H9 (cell line): ENCODE measurements around the gene SDK1. TPM values are rescaled to one million over a fixed set of nuclear protein-coding genes. Genes with fewer than 3 reads are reported as not detected.
"Not testable (repeated sequence)": the region's sequence is repeated elsewhere in the genome, so short reads cannot be mapped to it uniquely, and the experiment has no call there.

Experiments
- DNase-seq: peaks from one replicate; pipeline ENCODE4 v3.0.0-alpha.2; 2017
- H2AFZ ChIP-seq: one replicate; pipeline ENCODE4 v1.6.1; 2013; ENCODE audit warnings: mild to moderate bottlenecking, low read length, control low read depth, moderate library complexity
- H2AK5ac ChIP-seq: 2 replicates; pipeline ENCODE4 v1.6.1; 2013; ENCODE audit warnings: low read length, control low read depth, mixed read lengths; ENCODE audit not compliant: insufficient read length
- H2BK120ac ChIP-seq: one replicate; pipeline ENCODE4 v1.6.1; 2013; ENCODE audit warnings: low read depth, mild to moderate bottlenecking, low read length, control low read depth, inconsistent platforms; ENCODE audit not compliant: poor library complexity, severe bottlenecking
- H2BK12ac ChIP-seq: 2 replicates; pipeline ENCODE4 v1.6.1; 2013; ENCODE audit warnings: low read length, control low read depth, mixed read lengths, low read depth; ENCODE audit not compliant: insufficient read length
- H2BK15ac ChIP-seq: 2 replicates; pipeline ENCODE4 v1.6.1; 2013; ENCODE audit warnings: low read depth, low read length, control low read depth
- H2BK20ac ChIP-seq: one replicate; pipeline ENCODE4 v1.6.1; 2013; ENCODE audit warnings: low read depth, mild to moderate bottlenecking, low read length, control low read depth, inconsistent platforms; ENCODE audit not compliant: poor library complexity, severe bottlenecking
- H2BK5ac ChIP-seq: 2 replicates; pipeline ENCODE4 v1.6.1; 2013; ENCODE audit warnings: low read length, control low read depth, mixed read lengths; ENCODE audit not compliant: insufficient read length
- H3K14ac ChIP-seq: 2 replicates; pipeline ENCODE4 v1.6.1; 2013; ENCODE audit warnings: low read length, control low read depth; ENCODE audit not compliant: insufficient read depth
- H3K18ac ChIP-seq: 2 replicates; pipeline ENCODE4 v1.6.1; 2013; ENCODE audit warnings: low read depth, mild to moderate bottlenecking, mixed read lengths, low read length, control low read depth; ENCODE audit not compliant: insufficient read length
- H3K23ac ChIP-seq: 2 replicates; pipeline ENCODE4 v1.6.1; 2013; ENCODE audit warnings: low read length, control low read depth, mixed read lengths, low read depth; ENCODE audit not compliant: insufficient read length
- H3K23me2 ChIP-seq: 2 replicates; pipeline ENCODE4 v1.6.1; 2013; ENCODE audit warnings: low read depth, mild to moderate bottlenecking, mixed read lengths, low read length, control low read depth; ENCODE audit not compliant: insufficient read length, poor library complexity, severe bottlenecking
- H3K27ac ChIP-seq: 2 replicates; pipeline ENCODE4 v1.5.1; 2013; ENCODE audit warnings: low read length, control low read depth, mixed read lengths, low read depth; ENCODE audit not compliant: insufficient read length
- H3K27me3 ChIP-seq: 2 replicates; pipeline ENCODE4 v1.6.1; 2013; ENCODE audit warnings: low read length, control low read depth, inconsistent platforms; ENCODE audit not compliant: insufficient read depth
- H3K4ac ChIP-seq: 2 replicates; pipeline ENCODE4 v1.6.1; 2013; ENCODE audit warnings: low read depth, mild to moderate bottlenecking, control low read depth, inconsistent platforms, low read length, moderate library complexity
- H3K4me1 ChIP-seq: 2 replicates; pipeline ENCODE4 v1.6.1; 2013; ENCODE audit warnings: low read length, control low read depth, inconsistent platforms; ENCODE audit not compliant: insufficient read depth
- H3K4me2 ChIP-seq: 2 replicates; pipeline ENCODE4 v1.6.1; 2013; ENCODE audit warnings: low read length, control low read depth, mixed read lengths; ENCODE audit not compliant: insufficient read length, insufficient read depth
- H3K56ac ChIP-seq: 2 replicates; pipeline ENCODE4 v1.6.1; 2013; ENCODE audit warnings: low read depth, mild to moderate bottlenecking, mixed read lengths, low read length, control low read depth; ENCODE audit not compliant: insufficient read length
- H3K79me1 ChIP-seq: 2 replicates; pipeline ENCODE4 v1.6.1; 2013; ENCODE audit warnings: low read depth, mild to moderate bottlenecking, moderate library complexity, low read length, control low read depth, inconsistent platforms; ENCODE audit not compliant: insufficient read depth, poor library complexity, severe bottlenecking
- H3K79me2 ChIP-seq: 2 replicates; pipeline ENCODE4 v1.6.1; 2013; ENCODE audit warnings: low read length, control low read depth, inconsistent platforms; ENCODE audit not compliant: insufficient read depth
- H3K9ac ChIP-seq: 2 replicates; pipeline ENCODE4 v1.6.1; 2013; ENCODE audit warnings: low read length, control low read depth, mixed read lengths; ENCODE audit not compliant: insufficient read length; ENCODE audit errors: extremely low read depth
- H3K9me3 ChIP-seq: one replicate; pipeline ENCODE4 v1.6.1; 2013; ENCODE audit warnings: low read depth, low read length, inconsistent platforms; ENCODE audit not compliant: control insufficient read depth
- H3T11ph ChIP-seq: one replicate; pipeline ENCODE4 v1.6.1; 2013; ENCODE audit warnings: mild to moderate bottlenecking, low read length, control low read depth, inconsistent platforms
- H4K20me1 ChIP-seq: one replicate; pipeline ENCODE4 v1.6.1; 2013; ENCODE audit not compliant: control insufficient read depth, insufficient read length, insufficient read depth
- H4K5ac ChIP-seq: 2 replicates; pipeline ENCODE4 v1.6.1; 2013; ENCODE audit warnings: low read depth, mild to moderate bottlenecking, mixed read lengths, low read length, control low read depth; ENCODE audit not compliant: insufficient read length
- H4K8ac ChIP-seq: replicated peaks from 2 replicates; pipeline ENCODE4 v1.6.1; 2013; ENCODE audit warnings: low read length, control low read depth, mixed read lengths, low read depth; ENCODE audit not compliant: insufficient read length
- H4K91ac ChIP-seq: 2 replicates; pipeline ENCODE4 v1.6.1; 2013; ENCODE audit warnings: low read depth, mild to moderate bottlenecking, moderate library complexity, mixed read lengths, low read length, control low read depth; ENCODE audit not compliant: insufficient read length
- H3K27ac Mint-ChIP-seq, 3 experiments: 2 replicates in 2 of 3; 3 replicates in 1 of 3; pipeline ENCODE4 v1.8.0; 2020 to 2021; ENCODE audit warnings: mixed read lengths in 3 of 3, mild to moderate bottlenecking in 1 of 3, moderate library complexity in 1 of 3
- H3K27me3 Mint-ChIP-seq: 2 replicates; pipeline ENCODE4 v1.8.0; 2021; ENCODE audit warnings: low read depth, mild to moderate bottlenecking, moderate library complexity, mixed read lengths
- H3K36me3 Mint-ChIP-seq, 3 experiments: 2 replicates in 2 of 3; 3 replicates in 1 of 3; pipeline ENCODE4 v1.8.0; 2020 to 2021; ENCODE audit warnings: low read depth in 3 of 3, mixed read lengths in 3 of 3; ENCODE audit not compliant: insufficient read depth in 1 of 3
- H3K4me1 Mint-ChIP-seq, 2 experiments: 2 replicates each; pipeline ENCODE4 v1.8.0; 2020; ENCODE audit warnings: mixed read lengths in 2 of 2
- H3K4me3 Mint-ChIP-seq, 2 experiments: 2 replicates in 1 of 2; 3 replicates in 1 of 2; pipeline ENCODE4 v1.8.0; 2020 to 2021; ENCODE audit warnings: mild to moderate bottlenecking in 2 of 2, mixed read lengths in 2 of 2, moderate library complexity in 1 of 2
- H3K9me3 Mint-ChIP-seq, 2 experiments: 2 replicates in 1 of 2; 3 replicates in 1 of 2; pipeline ENCODE4 v1.8.0; 2020; ENCODE audit warnings: mild to moderate bottlenecking in 2 of 2, mixed read lengths in 2 of 2, moderate library complexity in 1 of 2
- WGBS: extraction: QIAGEN DNeasy Blood & Tissue Kit; methylation state at CpG from one replicate; pipeline ENCODE4 v1.1.7; 2013; ENCODE audit warnings: missing lambda C conversion rate, low lambda C conversion rate, mixed read lengths; ENCODE audit not compliant: insufficient read length; ENCODE audit errors: extremely low coverage; 5-methylcytosine and 5-hydroxymethylcytosine counted together
- total RNA-seq: library from RNA; stranded (reverse); gene quantifications from 2 replicates; pipeline ENCODE4 v1.2.1, GENCODE V29; 2021
- TF ChIP-seq, protein P1 (sequence below): fragments of 200-600 bp; sonication (generic); conservative IDR thresholded peaks from 3 replicates; pipeline ENCODE4 v1.8.0; 2021; ENCODE audit warnings: antibody characterized with exemption, mild to moderate bottlenecking

Gene SDK1
- total RNA-seq, 1 experiment from 2014 or later, result 8.7 TPM

GRCh38 chr7:4257146-4258111 is 956.4 kb downstream of the SDK1 start:
- Histone ChIP-seq H3K4ac (no peak overlapping the region), H3K79me2 (no peaks in the 10 kb centered on the region), H2BK15ac (no peak overlapping the region), H2BK5ac (no peak overlapping the region), H3K9me3 (no peaks in the 10 kb centered on the region), H2AK5ac (no peak overlapping the region), H2BK12ac (no peak overlapping the region), H3K56ac (no peak overlapping the region), H3K4me1 (no peaks in the 10 kb centered on the region), H3K27me3 (no peaks in the 10 kb centered on the region), H2BK120ac (no peak overlapping the region), H3K4me2 (no peak overlapping the region), H4K20me1 (no peaks in the 10 kb centered on the region), H2AFZ (no peak overlapping the region), H3K79me1 (no peaks in the 10 kb centered on the region), H3K27ac (no peak overlapping the region), H4K8ac (no peak overlapping the region), H3K9ac (no peak overlapping the region), H4K5ac (no peak overlapping the region), H3K23me2 (no peaks in the 10 kb centered on the region), H4K91ac (no peak overlapping the region), H3K18ac (no peak overlapping the region), H2BK20ac (no peak overlapping the region), H3K23ac (no peak overlapping the region), H3T11ph (no peak overlapping the region), H3K14ac (no peak overlapping the region)
- no peaks in the 10 kb centered on the region; a peak in 1 of 5 replicates for H3K9me3 Mint-ChIP-seq
- 100% methylated on average over 1 of the region's 15 CpGs for WGBS
- TF ChIP-seq, protein P1, sequence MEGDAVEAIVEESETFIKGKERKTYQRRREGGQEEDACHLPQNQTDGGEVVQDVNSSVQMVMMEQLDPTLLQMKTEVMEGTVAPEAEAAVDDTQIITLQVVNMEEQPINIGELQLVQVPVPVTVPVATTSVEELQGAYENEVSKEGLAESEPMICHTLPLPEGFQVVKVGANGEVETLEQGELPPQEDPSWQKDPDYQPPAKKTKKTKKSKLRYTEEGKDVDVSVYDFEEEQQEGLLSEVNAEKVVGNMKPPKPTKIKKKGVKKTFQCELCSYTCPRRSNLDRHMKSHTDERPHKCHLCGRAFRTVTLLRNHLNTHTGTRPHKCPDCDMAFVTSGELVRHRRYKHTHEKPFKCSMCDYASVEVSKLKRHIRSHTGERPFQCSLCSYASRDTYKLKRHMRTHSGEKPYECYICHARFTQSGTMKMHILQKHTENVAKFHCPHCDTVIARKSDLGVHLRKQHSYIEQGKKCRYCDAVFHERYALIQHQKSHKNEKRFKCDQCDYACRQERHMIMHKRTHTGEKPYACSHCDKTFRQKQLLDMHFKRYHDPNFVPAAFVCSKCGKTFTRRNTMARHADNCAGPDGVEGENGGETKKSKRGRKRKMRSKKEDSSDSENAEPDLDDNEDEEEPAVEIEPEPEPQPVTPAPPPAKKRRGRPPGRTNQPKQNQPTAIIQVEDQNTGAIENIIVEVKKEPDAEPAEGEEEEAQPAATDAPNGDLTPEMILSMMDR, result no peak
- DNase-seq, result no peak
- H3K36me3 Mint-ChIP-seq, result no peaks in the 10 kb centered on the region
- no peak overlapping the region for H3K27ac Mint-ChIP-seq
- no peak overlapping the region for H3K4me3 Mint-ChIP-seq
- H3K27me3 Mint-ChIP-seq, result no peaks in the 10 kb centered on the region
- no peaks in the 10 kb centered on the region for H3K4me1 Mint-ChIP-seq

DNA sequence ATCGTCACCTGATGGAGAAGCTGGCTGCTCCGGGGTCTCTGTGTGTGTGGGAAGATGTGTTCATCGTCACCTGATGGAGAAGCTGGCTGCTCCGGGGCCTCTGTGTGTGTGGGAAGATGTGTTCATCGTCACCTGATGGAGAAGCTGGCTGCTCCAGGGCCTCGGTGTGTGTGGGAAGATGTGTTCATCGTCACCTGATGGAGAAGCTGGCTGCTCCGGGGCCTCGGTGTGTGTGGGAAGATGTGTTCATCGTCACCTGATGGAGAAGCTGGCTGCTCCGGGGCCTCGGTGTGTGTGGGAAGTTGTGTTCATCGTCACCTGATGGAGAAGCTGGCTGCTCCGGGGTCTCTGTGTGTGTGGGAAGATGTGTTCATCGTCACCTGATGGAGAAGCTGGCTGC is 959.1 kb downstream of the SDK1 start:
- H3K27me3 Mint-ChIP-seq, H2AK5ac ChIP-seq, H3K14ac ChIP-seq, H3K4me1 Mint-ChIP-seq, H2BK120ac ChIP-seq, H3T11ph ChIP-seq, H3K27ac Mint-ChIP-seq, H3K27ac ChIP-seq, H2BK15ac ChIP-seq, H2AFZ ChIP-seq, H4K20me1 ChIP-seq, H3K79me2 ChIP-seq, H3K4ac ChIP-seq, H4K91ac ChIP-seq, H3K23me2 ChIP-seq, H2BK12ac ChIP-seq, H2BK20ac ChIP-seq, H3K4me3 Mint-ChIP-seq, H3K9me3 ChIP-seq, H3K9me3 Mint-ChIP-seq, H3K4me2 ChIP-seq, H3K79me1 ChIP-seq, H3K18ac ChIP-seq, H3K4me1 ChIP-seq, H4K5ac ChIP-seq, H3K56ac ChIP-seq, H4K8ac ChIP-seq, DNase-seq, H3K36me3 Mint-ChIP-seq, H3K27me3 ChIP-seq, H3K9ac ChIP-seq, H3K23ac ChIP-seq, H2BK5ac ChIP-seq: not testable (repeated sequence)
- no CpG with 5 or more reads among the region's 15 CpGs for WGBS
